K562 (cell line): ENCODE measurements around the gene RNF181. TPM values are rescaled to one million over a fixed set of nuclear protein-coding genes. Genes with fewer than 3 reads are reported as not detected.
A peak's percentile ranks its signal among the peaks of the same experiment; 100 is the strongest.

ENCODE experiments used
- CBFA2T2 ChIP-seq: fragments of 450-650 bp; conservative IDR thresholded peaks from 2 replicates; pipeline ENCODE4 v1.6.1; 2017; ENCODE audit warnings: mild to moderate bottlenecking
- CBFA2T3 ChIP-seq: fragments of 450-650 bp; IDR thresholded peaks from 2 replicates; pipeline ENCODE4 v1.6.1; 2017
- CC2D1A ChIP-seq: fragments of 450-650 bp; IDR thresholded peaks from 2 replicates; pipeline ENCODE4 v1.6.1; 2017; ENCODE audit warnings: mild to moderate bottlenecking
- DDX20 ChIP-seq: fragments of 450-650 bp; IDR thresholded peaks from 2 replicates; pipeline ENCODE4 v1.6.1; 2016; ENCODE audit warnings: missing genetic modification characterization, low read depth, mild to moderate bottlenecking, missing compliant biosample characterization, moderate library complexity
- DPF2 ChIP-seq: fragments of 450-650 bp; IDR thresholded peaks from 2 replicates; pipeline ENCODE4 v1.6.1; 2016
- EP300 ChIP-seq: IDR thresholded peaks from 2 replicates; pipeline ENCODE4 v1.6.1; 2012; ENCODE audit warnings: low read length, improper control_type of control experiment
- FOXJ3 ChIP-seq: sonication (generic); formaldehyde crosslinking; IDR thresholded peaks from 2 replicates; pipeline ENCODE4 v1.4.0; 2020; ENCODE audit warnings: mild to moderate bottlenecking, missing genetic modification reagents
- HDAC1 ChIP-seq, 2 experiments: fragments of 450-650 bp; IDR thresholded peaks; 2 replicates each; pipeline ENCODE4 v1.6.1; 2016 to 2017; ENCODE audit warnings: inconsistent platforms in 1 of 2, mild to moderate bottlenecking in 1 of 2, moderate library complexity in 1 of 2
- HES1 ChIP-seq: fragments of 450-650 bp; IDR thresholded peaks from 2 replicates; pipeline ENCODE4 v1.6.1; 2016; ENCODE audit warnings: low read depth, mild to moderate bottlenecking, moderate library complexity
- NCOR1 ChIP-seq: fragments of 450-650 bp; IDR thresholded peaks from 2 replicates; pipeline ENCODE4 v1.6.1; 2016; ENCODE audit warnings: mild to moderate bottlenecking, moderate library complexity
- NEUROD1 ChIP-seq: fragments of 150-350 bp; IDR thresholded peaks from 2 replicates; pipeline ENCODE4 v1.6.1; 2014; ENCODE audit warnings: borderline replicate concordance, low read length, low read depth; ENCODE audit not compliant: partially characterized antibody
- NRF1 ChIP-seq, 2 experiments: fragments of 450-650 bp; IDR thresholded peaks in 1 of 2; conservative IDR thresholded peaks in 1 of 2; 2 replicates each; pipeline ENCODE4 v1.6.1; 2014; ENCODE audit warnings: mild to moderate bottlenecking in 2 of 2
- POLR2AphosphoS5 ChIP-seq: IDR thresholded peaks from 2 replicates; pipeline ENCODE4 v1.6.1; 2011; ENCODE audit warnings: mild to moderate bottlenecking, low read depth, low read length, moderate library complexity; ENCODE audit not compliant: control insufficient read depth, insufficient read depth
- TCF3 ChIP-seq: sonication (generic); formaldehyde crosslinking; IDR thresholded peaks from 2 replicates; pipeline ENCODE4 v1.4.0; 2020; ENCODE audit warnings: mild to moderate bottlenecking, missing genetic modification reagents
- TEAD4 ChIP-seq, 2 experiments: sonication (generic) in 1 of 2; formaldehyde crosslinking in 1 of 2; IDR thresholded peaks; 2 replicates each; pipeline versions ENCODE4 v1.6.1 to v1.8.0; 2012 to 2022; ENCODE audit warnings: borderline replicate concordance in 1 of 2, inconsistent platforms in 1 of 2, low read length in 1 of 2, mild to moderate bottlenecking in 1 of 2, missing genetic modification reagents in 1 of 2
- TRIM24 ChIP-seq, 2 experiments: fragments of 450-650 bp; IDR thresholded peaks; 2 replicates each; pipeline ENCODE4 v1.6.1; 2016
- YY1 ChIP-seq, 3 experiments: IDR thresholded peaks; 2 replicates each; pipeline ENCODE4 v1.6.1; 2011; ENCODE audit warnings: low read length in 2 of 3, mild to moderate bottlenecking in 2 of 3, moderate library complexity in 2 of 3, borderline replicate concordance in 1 of 3, control low read depth in 1 of 3, low read depth in 1 of 3; ENCODE audit not compliant: insufficient read depth in 3 of 3, insufficient replicate concordance in 2 of 3, control insufficient read depth in 1 of 3, insufficient read length in 1 of 3; ENCODE audit errors: extremely low read depth in 1 of 3
- ZBTB34 ChIP-seq: fragments of 250-450 bp; sonication (Bioruptor Pico); IDR thresholded peaks from 2 replicates; pipeline ENCODE4 v1.8.0; 2021; ENCODE audit warnings: mild to moderate bottlenecking, moderate library complexity
- ZNF121 ChIP-seq: sonication (generic); formaldehyde crosslinking; conservative IDR thresholded peaks from 2 replicates; pipeline ENCODE4 v1.8.0; 2022; ENCODE audit warnings: missing genetic modification reagents
- ZNF511 ChIP-seq: sonication (generic); formaldehyde crosslinking; IDR thresholded peaks from 2 replicates; pipeline ENCODE4 v1.8.0; 2022; ENCODE audit warnings: mild to moderate bottlenecking, missing genetic modification reagents
- polyA plus RNA-seq, 8 experiments: library from polyadenylated mRNA; depleted of rRNA in 4 of 8; stranded (reverse) in 5 of 8; unstranded in 3 of 8; fragments of >200 nt; fragmentation: Nextera tagmentation in 2 of 8; fragmentation: Illumina TruSeq in 1 of 8; extraction: Ambion mirVana in 2 of 8; extraction: Trizol in 1 of 8; gene quantifications; 2 replicates each; pipeline versions ENCODE4 v1.2.1 to v1.2.3, GENCODE V29; 2011 to 2014; ENCODE audit warnings: inconsistent platforms in 1 of 8, missing spikeins in 1 of 8
- total RNA-seq, 7 experiments: library from RNA; depleted of rRNA in 6 of 7; stranded (reverse); fragments of >200 nt in 6 of 7; fragmentation: Illumina TruSeq in 2 of 7; extraction: Trizol in 2 of 7; gene quantifications; 2 replicates each; pipeline versions ENCODE4 v1.2.1 to v1.2.3, GENCODE V29; 2011 to 2021; ENCODE audit warnings: low replicate concordance in 1 of 7

RNF181 gene
- total and polyA plus RNA-seq, 9 of the 15 experiments (the other 6 are each of a cell fraction or from before 2014, with no cell fraction given), result 139 to 492 (median 253) TPM

- peak in 1 of 2 experiments; percentile 40; a peak in 2 of 4 replicates for TF ChIP-seq TRIM24 (IDR thresholded peaks at IDR 0.05)
- no peak for TF ChIP-seq FOXJ3
- peak; percentile 77; the same call in 1 of the 2 replicates for TF ChIP-seq POLR2AphosphoS5
- no peak for TF ChIP-seq HES1
- peak; percentile 38; the same call in 1 of the 2 replicates for TF ChIP-seq EP300
- TF ChIP-seq ZNF511 (CRISPR knock-in tag), result no peak
- TF ChIP-seq NCOR1, result peak; percentile 56; the same call in 1 of the 2 replicates
- peak in 1 of 2 experiments; percentile 37; a peak in 1 of 4 replicates for TF ChIP-seq HDAC1 (IDR thresholded peaks at IDR 0.05)
- peak; percentile 94 for TF ChIP-seq CBFA2T3
- TF ChIP-seq TCF3 (CRISPR knock-in tag), result peak; percentile 72
- peak; percentile 30; the same call in 1 of the 2 replicates for TF ChIP-seq CC2D1A
- no peak for TF ChIP-seq NRF1 (conservative IDR thresholded peaks at IDR 0.05 in 1 of 2, IDR thresholded peaks at IDR 0.05 in 1 of 2)
- TF ChIP-seq TEAD4 (IDR thresholded peaks at IDR 0.05; ENCODE audit: low read length), result peak; percentile 54; the same call in 1 of the 2 replicates
- no peak for TF ChIP-seq TEAD4 (CRISPR knock-in tag; IDR thresholded peaks at IDR 0.05; ENCODE audit: borderline replicate concordance)
- TF ChIP-seq YY1 (IDR thresholded peaks at IDR 0.05; ENCODE audit: borderline replicate concordance in 1 of 3, control insufficient read depth in 1 of 3, extremely low read depth in 1 of 3, insufficient read depth in 3 of 3, insufficient read length in 1 of 3, insufficient replicate concordance in 2 of 3, low read depth in 1 of 3, low read length in 2 of 3), result no peak
- TF ChIP-seq NEUROD1, result no peak
- TF ChIP-seq DDX20 (tag), result no peak
- no peak for TF ChIP-seq ZBTB34
- peak; percentile 26; the same call in 1 of the 2 replicates for TF ChIP-seq DPF2
- peak; percentile 89 for TF ChIP-seq CBFA2T2
- TF ChIP-seq ZNF121, result 0 out of 2 replicates have a peak, but pooled peaks have one; percentile 16
Observed at GRCh38 chr2:85588645-85589044, 6.9 kb upstream of the RNF181 start (continued).
